ENCODE measurements around the gene SLC66A1.

The SLC66A1 gene

GRCh38 chr1:19344831-19345230, 32.7 kb downstream of the SLC66A1 start:
- DNase-seq, result no peak

GRCh38 chr1:19345391-19345790, 33.3 kb downstream of the SLC66A1 start:
- DNase-seq, result no peak

GRCh38 chr1:19346026-19346425, 33.9 kb downstream of the SLC66A1 start:
- no peak for DNase-seq

- no peak for DNase-seq
These were observed 35.5 kb downstream of the SLC66A1 start for GRCh38 chr1:19347533-19348172.

- no peak for DNase-seq
These were observed 36.5 kb downstream of the SLC66A1 start for GRCh38 chr1:19348441-19349198.

- DNase-seq, result no peak
These were observed 37.9 kb downstream of the SLC66A1 start for GRCh38 chr1:19349999-19350398.

- DNase-seq, result no peak
These were observed 38.4 kb downstream of the SLC66A1 start for GRCh38 chr1:19350566-19350965.

- DNase-seq, result no peak
These were observed 39.7 kb downstream of the SLC66A1 start for GRCh38 chr1:19351873-19352272.

GRCh38 chr1:19352839-19353238, 40.7 kb downstream of the SLC66A1 start:
- no peak for DNase-seq

GRCh38 chr1:19353596-19353995, 41.5 kb downstream of the SLC66A1 start:
- DNase-seq, result peak; percentile 92

GRCh38 chr1:19354531-19354981, 42.4 kb downstream of the SLC66A1 start:
- DNase-seq, result no peak

GRCh38 chr1:19356266-19356665, 44.1 kb downstream of the SLC66A1 start:
- peak; percentile 77 for DNase-seq

GRCh38 chr1:19357299-19357986, 45.3 kb downstream of the SLC66A1 start:
- DNase-seq, result no peak

- no peak for DNase-seq
These were observed 46.6 kb downstream of the SLC66A1 start for GRCh38 chr1:19358710-19359109.

GRCh38 chr1:19359357-19359756, 47.2 kb downstream of the SLC66A1 start:
- no peak for DNase-seq

- DNase-seq, result no peak
These were observed 47.9 kb downstream of the SLC66A1 start for GRCh38 chr1:19360016-19360415.

- DNase-seq, result no peak
These were observed 48.3 kb downstream of the SLC66A1 start for GRCh38 chr1:19360432-19360831.

- DNase-seq, result no peak
These were observed 48.9 kb downstream of the SLC66A1 start for GRCh38 chr1:19360843-19361610.

GRCh38 chr1:19361611-19362147, 49.6 kb downstream of the SLC66A1 start:
- DNase-seq, result no peak

- no peak for DNase-seq
These were observed 51.5 kb downstream of the SLC66A1 start for GRCh38 chr1:19363536-19364152.

GRCh38 chr1:19365721-19366120, 53.6 kb downstream of the SLC66A1 start:
- DNase-seq, result no peak

Data from NCI-H187 treated with DMSO at 0.1 percent for 48 hours (cell line).